NCI-H2029 treated with DMSO at 0.1 percent for 48 hours (cell line): ENCODE measurements around the gene IDH3B.
"Not testable (repeated sequence)": the region's sequence is repeated elsewhere in the genome, so short reads cannot be mapped to it uniquely, and the experiment has no call there.

Experiments
- DNase-seq: peaks from one replicate; lab custom pipeline; 2025; lab: John Stamatoyannopoulos, UW

IDH3B gene

DNA sequence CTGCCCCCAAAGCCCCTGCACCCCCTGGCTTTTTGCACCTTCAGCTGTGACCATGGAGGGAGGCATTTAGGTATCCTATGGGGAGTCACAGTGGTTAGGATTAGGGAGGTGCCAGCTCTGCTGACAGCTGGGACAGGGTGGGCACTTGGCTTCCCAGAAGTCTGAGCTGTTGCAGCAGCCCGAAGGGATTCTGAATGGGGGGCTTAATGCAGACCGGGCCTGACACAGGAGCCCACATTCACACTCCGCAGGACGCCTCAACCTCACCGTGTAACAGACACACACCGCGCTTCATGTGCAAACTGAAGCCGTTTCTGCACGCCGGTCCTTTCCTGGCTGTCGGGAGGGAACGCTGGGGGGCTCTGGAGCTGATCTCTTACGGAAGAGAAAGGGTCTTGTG, 30.5 kb upstream of the IDH3B start:
- no peak for DNase-seq

DNA sequence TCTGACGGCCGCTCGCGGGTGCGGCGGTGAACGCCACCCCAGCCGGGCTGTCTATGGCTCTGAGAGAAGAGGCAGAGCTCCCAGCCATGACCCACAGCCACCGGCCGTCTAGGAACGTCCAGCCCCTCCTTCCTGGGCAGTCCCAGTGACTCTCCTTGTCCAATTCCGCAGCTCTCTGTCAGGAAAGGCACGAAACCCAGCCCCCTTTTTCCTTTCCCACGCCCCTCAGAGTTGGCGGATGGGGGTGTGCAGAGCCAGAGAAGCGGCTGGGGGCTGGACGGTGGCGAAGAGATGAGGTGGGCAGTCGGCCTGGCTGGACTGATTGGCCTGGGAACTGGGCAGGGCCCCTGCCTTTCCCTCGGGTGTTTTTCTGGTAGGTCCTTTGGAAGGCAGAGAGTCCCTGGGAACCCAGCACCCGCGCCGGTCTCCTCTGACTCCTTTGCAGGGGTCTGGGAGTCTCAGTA, 30.0 kb upstream of the IDH3B start:
- no peak for DNase-seq

DNA sequence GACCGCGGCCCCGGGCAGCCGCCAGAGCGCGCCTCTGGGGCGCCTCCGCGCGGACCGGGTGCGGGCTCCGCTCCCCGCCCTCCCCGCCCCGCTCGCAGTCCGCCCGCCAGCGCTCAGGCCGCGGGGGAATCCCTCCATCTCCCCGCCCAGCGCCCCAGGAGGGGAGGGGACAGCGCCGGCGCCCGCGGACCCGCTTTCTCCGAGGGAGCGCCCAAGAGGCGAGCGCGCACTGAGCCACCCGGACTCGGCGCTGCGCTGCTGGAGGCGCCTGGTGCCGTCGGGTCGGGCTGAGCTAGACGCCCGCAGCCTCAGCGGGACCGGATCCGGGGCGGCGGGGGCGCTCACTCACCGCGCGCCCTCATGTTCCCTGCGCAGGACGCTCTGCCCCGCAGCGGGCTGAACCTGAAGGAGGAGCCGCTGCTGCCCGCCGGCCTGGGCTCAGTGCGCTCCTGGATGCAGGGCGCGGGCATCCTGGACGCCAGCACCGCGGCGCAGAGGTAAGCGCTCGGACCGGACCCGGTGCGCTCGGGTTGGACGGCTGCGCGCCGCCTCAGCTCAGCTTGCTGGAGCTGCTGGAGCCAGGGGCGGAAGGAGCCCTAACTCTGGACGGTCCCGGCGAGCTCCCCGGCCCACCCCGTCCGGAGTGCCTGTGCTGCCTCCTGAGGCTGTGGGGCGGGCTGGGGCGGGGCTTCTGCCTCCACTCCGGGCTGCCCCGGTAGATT, 29.4 kb upstream of the IDH3B start:
- DNase-seq = no peak

DNA sequence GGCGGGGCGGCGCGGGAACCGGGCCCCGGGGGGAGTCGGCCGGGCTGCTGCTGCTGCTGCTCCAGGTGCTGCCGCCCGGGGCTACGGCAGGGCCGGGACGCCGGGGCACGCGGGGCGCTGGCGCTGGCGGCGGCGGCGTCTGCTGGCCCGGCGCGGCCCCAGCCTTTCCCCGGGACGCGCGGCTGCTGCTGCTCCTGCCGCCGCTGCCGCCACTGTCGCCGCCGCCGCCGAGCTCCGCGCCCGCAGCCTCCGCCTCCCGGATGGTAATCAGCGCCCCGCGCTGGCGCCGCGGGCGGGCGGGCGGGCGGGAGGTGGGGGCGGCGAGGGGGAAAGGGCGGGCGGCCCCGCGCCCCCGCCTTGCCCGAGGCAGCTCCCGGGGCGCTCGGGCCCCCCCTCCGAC, 28.9 kb upstream of the IDH3B start:
- DNase-seq = no peak

DNA sequence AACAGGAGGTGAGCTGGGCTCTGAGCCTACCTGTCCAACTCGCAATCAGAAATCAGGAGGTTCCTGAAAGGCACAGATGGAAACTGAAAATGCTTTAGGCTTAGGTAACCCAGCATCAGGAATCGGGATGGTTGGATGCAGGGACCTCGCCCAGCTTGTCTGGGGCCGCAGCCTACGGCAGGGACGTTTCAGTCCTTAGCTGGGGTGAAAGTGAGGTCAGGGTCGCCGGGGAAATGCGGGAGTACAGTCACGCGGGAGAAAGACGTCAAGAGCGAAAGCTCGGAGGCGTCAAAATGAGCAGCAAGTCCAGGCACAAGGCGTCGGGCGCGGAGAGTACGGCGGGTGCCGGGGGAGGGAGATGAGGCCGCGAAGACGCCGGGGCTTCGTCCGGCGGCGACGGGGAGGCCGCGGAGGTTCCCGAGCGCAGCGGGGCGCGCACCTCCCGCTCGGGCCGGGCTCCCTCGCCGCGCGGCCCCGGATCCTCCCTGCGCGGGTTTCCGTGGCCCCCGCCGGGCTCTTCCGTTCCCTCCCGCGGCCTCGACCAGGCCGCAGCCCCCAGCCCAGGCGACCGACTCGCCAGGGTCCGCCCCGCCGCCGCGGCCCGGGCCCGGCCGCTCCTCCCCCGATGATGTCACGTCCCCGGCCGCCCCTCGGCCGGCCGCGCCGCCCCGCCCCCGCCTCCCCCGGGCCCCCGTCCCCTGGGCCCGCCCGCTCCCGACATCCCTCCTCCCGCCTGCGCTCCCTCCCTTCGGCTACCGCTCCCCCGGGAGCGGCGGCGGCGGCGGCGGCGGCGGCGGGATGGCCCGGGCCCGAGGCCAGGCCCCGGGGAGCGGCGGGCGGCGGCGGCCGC, 28.2 kb upstream of the IDH3B start, which contains the start of gene EBF4:
Gene EBF4 (plus strand): TSS at position 745 of the 850 bp plus-strand sequence. CDS start 866 bp downstream, outside the sequence.
- no peak for DNase-seq

DNA sequence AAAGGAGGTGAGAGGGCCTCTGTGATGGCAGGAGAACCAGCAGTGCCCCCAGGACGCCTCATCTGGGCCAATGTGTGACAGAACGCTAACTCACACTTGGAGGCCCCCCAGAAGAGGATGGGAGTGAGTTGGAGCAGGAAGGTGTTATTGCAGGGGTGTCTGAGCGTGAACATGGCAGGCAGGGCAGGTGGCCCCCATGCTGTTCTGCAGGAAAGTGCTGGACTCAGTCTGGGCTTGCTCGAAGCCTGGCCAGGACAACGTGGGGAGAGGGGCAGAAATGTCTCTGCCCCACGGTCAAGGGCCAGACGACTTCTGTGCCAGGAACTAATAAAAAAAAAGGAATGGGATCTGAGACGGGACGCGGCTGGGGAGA, 27.6 kb upstream of the IDH3B start:
- no peak for DNase-seq

DNA sequence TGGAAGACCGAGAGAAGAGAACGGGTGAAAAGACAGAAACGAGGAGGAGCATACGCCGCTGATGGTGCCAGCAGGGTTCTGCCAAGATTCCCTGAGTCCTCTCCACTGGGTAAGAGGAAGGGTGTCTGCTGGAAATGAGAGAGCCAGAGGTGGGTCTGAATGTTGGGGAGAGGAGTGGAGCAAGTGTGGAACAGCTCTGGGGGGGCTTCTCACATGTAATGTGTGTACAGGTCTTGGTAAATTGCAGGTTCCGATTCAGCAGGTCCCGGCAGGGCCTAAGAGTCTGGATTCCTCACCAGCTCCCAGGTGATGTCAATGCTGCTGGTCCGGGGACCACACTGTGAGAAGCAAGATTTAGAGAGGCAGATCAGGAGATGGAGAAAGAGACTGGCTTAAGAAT, 27.1 kb upstream of the IDH3B start:
- DNase-seq = no peak

DNA sequence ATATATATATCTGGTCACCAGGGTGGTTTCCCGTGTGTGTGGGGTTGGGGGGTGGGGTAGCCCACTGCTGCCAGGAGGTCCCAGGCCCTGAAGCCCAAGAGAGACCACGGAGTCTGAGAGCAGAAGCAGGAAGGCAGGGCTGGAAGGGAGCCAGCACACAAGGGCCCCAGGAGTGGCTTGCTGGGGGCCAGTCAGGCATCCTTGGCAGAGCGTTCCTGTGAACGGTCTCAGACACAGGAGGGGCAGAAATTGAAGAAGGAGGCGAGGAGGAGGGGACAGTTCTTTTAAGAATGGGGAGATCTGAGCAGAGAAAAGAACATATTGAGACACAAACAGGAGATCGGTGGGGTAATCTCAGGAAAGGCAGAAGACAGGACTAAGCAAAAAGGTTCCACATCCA, 26.7 kb upstream of the IDH3B start:
- DNase-seq = no peak

DNA sequence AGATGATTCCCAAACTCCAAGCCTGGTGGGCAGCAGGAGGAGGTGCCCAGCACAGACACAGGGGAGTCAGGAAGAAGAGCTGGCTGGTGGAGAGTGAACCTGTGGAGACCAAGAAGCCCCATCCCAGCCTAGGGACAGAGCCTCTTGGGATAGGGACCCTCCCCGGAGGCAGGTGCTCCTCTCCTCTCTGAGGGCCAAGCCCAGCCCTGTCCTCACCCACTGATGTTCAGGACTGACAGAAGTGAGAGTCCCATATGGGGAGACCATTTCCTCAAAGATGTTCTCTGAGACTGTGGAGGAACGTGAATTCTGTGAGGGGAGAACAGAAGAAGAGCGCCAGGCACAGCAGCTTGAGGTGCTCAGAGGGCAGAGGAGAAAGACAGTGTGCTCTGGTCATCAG, 26.2 kb upstream of the IDH3B start:
- no peak for DNase-seq

DNA sequence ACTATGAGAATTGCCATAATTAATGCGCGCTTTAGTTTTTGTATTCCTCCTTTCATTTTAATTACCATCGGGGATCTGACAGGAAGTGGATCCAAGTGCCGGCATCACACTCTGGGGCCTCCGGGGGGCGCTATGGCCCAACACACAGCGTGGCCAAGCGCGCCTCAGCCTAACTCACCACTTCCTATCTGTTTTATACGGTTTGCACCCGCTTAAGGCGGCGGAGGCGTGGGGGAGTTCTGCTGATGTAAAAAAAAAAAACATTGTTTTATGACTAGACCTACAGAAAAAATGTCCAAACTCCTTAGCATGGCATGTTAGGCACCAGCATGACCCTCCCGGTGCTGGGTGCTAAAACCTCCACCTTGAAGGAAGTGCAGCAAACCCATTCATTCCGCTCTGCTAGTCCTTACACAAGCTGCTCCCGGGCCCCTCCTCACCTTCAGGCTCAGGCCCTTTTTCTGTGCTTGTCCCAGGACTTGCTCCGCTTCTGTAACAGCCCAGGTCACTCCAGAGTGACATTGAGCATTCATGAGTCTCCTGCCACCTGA, 24.1 kb upstream of the IDH3B start:
- no peak for DNase-seq

DNA sequence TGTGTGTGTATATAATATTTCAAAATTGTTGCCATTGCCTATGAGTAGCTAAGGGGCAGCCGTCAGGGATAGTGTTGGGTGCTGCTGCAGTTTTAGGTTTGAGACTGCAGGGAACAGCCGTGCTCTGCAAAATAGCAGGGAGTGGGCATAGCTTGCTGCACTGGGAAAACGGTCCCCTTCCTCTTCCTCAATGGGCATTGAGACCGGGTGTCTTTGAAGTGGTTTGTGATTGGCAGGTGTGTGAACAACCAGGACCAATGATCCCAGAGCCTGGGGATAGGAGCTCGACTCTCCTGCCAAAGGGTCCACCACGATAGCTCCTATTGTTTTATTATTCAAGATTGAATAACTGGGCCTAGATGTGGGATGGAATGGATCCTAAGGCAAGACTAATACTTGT, 23.5 kb upstream of the IDH3B start:
- DNase-seq = no peak

DNA sequence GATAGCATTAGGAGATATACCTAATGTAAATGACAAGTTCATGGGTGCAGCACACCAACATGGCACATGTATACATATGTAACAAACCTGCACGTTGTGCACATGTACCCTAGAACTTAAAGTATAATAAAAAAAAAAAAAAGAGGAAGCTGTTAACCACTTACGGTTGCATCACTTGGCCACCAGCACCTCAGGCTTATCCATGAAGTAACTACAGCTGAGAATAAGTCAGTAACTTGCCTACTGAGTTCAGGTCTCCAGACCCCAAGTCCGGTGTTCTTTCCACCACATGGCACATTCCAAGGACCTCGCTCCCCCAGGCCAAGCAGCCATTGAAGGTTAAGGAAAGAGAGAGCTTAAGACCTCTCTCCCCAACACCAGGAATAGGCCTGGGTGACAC, 20.8 kb upstream of the IDH3B start:
- not testable (repeated sequence) for DNase-seq

DNA sequence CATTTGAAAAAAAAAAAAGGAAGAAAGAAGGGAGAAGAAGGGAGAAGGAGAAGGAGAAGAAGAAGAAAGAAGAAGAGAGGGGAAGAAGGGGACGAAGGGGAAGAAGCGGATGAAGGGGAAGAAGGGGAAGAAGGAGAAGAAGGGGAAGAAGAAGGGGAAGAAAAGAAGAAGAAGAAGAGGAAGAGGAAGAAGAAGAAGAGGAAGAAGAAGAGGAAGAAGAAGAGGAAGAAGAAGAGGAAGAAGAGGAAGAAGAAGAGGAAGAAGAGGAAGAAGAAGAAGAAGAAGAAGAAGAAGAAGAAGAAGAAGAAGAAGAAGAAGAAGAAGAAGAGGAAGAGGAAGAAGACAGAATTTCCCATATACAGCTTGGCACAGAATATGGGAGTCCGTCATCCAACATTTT, 18.0 kb upstream of the IDH3B start:
- DNase-seq = not testable (repeated sequence)

DNA sequence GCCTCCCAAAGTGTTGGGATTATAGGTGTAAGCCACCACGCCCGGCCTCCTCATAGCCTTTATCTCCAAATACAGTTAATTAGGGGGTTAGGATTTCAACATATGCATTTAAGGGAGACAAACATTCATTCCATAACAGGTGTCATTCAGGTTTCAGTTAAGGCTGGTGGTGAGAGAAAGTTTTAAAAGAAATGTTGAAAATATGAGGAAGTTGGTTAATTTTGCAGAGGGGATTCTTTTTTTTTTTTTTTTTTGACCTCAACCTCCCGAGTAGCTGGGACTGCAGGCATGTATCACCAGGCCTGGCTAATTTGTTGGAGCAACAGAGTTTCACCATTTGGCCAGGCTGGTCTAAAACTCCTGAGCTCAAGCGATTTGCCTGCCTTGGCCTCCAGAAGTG, 16.0 kb upstream of the IDH3B start:
- DNase-seq = no peak

DNA sequence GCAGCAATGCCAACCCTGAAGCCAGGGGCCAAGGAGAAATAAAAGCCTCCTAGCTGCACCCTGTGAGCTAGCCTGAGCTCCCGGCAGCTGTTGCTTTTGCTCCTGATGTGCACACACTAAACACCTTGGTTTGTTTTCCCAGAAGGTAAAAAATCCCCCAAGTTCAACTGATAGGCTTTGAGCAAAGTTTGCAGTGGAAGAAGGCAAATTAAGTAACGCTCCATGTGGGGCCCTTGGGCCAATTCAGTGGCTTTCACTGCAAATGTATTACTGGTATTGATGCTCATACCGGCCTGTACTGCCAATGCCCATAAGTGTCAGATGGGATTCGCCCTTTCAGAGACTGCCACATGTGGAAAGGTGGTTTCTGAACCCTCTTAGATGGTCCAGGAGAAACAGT, 9.4 kb upstream of the IDH3B start:
- DNase-seq = no peak

DNA sequence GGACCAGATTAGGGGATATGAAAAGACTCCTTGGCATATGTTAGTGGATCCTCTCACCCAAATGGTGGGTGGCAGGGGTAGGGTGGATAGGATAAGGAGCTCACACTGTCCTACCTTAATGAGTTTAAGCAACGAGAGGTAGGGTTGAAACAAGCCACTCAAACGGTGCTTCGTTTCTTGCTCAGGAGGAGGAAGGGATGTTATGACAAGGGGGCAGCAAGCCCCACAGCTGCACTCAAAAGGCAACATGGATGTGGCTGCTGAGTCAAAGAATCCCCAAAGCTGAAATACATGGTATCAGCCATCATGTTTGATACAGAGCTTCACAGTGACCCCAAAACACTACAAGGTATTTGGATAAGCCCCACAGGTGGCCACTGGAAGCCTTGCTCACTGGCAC, 8.4 kb upstream of the IDH3B start:
- no peak for DNase-seq

DNA sequence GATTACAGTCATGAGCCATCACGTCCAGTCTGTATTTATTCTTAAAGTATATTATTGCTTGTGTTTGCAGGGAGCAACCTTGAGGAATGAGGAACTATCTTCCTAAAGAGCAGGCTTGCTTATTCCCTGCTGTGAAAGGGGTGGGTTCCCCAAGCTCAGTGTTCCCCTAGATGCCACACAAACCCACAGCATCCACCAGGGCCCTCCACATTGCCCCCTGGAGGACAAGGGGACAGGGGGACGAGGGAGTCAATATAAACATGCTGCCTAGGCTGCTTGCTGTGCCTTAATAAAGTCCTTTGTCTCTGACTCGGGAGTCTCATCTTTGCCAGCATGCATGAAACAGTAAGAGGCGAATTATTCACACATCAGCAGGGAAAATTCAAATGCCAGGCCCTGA, 8.0 kb upstream of the IDH3B start:
- DNase-seq = no peak

DNA sequence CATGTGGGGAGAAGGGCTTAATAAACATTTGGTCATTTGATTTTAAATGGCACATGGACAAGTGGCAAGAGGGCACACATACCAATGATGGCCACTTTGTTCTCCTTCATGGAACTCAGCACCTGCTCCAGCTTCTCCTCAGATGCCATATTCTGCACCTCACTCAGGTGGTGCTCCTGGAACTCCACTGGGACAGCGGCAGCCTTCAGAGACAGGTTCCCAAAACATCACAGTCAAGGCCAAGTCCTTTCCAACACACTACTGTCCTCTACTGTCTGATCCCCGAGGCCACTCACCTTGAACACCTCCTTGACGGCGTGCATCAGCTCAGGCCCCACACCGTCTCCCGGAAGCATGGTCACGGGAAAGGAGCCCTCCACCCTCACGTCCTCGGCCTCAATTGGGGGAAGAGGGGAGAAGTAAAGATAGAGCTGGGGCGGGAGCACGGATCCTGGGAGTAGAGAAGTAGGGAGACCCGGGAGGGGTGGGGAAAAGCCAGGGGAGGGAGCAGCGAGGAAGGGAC, 591 bp downstream of the IDH3B start:
- DNase-seq = no peak

DNA sequence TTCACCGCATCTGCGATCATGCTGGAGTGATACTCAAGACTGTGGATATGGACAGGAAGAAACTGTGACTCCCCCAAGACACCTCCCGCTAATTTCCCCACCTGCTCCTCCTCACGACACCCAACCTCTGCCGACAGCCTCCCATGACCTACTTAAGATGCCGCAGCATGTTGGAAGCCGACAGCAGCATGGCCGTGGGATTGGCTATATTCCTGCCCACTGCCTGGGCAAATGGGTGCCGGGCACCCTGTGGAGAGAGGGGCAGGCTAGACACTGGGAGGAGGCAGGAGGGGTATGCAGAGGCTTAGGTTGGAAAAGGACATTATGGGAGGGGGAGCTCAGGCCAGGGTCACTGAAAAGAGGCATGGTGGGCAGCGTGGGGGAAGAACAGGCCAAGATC, 4.5 kb downstream of the IDH3B start:
- DNase-seq = no peak

DNA sequence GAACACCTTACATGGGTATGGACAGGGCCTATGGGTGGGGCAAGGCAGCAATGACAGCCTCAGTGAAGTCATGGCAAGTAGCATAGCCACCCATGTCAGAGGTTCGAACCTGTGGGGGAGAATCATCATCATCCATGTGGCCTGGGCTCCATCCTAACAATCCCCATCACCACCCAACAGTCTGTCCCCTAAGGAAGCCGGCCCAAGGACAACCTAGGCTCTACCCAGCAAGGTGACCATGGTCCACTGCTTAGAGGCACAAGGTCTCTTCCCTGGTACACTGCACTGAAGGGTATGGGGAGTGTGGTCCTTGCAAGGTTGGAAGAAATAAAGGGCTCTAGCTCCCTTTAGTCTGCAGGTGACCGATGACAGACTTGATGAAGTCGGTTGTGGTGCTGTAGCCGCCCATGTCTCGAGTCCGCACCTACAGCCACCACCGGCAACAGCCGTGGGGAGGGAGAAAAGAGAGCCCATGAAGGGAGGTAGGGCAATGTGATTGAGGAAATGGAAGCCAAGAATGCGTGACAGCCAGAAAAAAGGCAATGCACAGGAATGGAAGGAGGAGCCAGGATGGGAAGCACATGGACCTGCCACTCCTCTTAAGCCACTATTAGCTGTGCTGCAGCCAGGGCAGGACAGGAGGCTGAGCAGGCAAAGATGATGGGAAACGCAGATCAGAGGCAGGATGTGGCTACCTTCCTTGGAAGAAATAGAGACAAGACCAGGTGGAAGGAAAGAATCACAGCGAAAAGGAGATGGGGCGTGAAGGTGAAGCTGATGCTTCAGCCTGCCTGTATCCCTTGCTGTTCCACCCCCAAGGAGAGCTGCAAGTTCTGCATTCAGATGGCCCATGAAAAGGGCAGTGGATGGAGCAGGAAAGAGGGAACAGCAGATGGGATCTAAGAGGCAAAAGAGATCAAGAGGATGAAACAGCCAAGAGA, 5.3 kb downstream of the IDH3B start:
- DNase-seq = no peak

DNA sequence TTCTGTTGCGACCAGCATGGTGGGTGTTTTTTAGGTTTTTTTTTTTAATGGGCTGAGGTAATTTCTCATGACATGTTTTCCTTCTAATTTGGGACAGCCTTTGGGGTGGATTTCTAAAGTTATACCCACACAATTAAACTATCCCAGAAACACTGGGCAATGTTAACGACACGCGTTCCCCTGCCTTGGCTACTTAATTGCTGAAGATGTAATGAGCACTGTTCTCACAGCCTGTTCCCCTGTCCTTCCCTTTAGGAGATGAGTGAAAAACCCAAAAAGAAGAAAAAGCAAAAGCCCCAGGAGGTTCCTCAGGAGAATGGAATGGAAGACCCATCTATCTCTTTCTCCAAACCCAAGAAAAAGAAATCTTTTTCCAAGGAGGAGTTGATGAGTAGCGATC, 6.3 kb downstream of the IDH3B start:
- DNase-seq = no peak

DNA sequence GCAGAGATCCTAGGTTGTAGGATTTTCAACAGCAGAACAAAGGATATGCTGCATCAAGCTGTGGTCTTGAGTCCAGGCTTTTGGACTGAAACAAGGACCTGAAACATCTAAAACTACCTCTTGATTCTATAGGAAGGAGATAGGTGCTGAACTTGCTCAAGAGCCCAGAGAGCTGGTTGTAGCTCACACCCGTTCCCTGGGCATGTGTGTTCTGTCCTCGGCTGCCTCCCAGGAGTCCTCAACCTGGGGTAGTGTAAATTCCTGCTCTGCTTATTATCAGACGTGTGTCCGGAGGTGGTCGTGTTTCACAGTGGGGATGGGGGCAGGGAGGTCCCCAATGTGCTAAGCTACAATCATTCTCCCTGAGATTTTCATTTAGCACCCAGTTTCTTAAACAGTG, 6.8 kb downstream of the IDH3B start:
- DNase-seq = no peak
